Progenitor cell of endocrine pancreas (in vitro differentiated cells): Measurements from ENCODE around the gene HBEGF. TPM values are rescaled to one million over a fixed set of nuclear protein-coding genes. Genes with fewer than 3 reads are reported as not detected.
A peak's percentile ranks its signal among the peaks of the same experiment; 100 is the strongest.

Source experiments
- DNase-seq: peaks from one replicate; pipeline ENCODE4 v3.0.0; 2021; ENCODE audit warnings: low spot score; ENCODE audit not compliant: unreplicated experiment
- H3K27ac Mint-ChIP-seq: 2 replicates; pipeline ENCODE4 v1.8.0; 2021; ENCODE audit warnings: mild to moderate bottlenecking, moderate library complexity, mixed read lengths
- H3K27me3 Mint-ChIP-seq: 2 replicates; pipeline ENCODE4 v1.8.0; 2021; ENCODE audit warnings: mixed read lengths
- H3K36me3 Mint-ChIP-seq: 2 replicates; pipeline ENCODE4 v1.8.0; 2022; ENCODE audit warnings: mixed read lengths; ENCODE audit not compliant: insufficient read depth
- H3K4me1 Mint-ChIP-seq: 2 replicates; pipeline ENCODE4 v1.8.0; 2021; ENCODE audit warnings: low read depth, mixed read lengths
- H3K4me3 Mint-ChIP-seq: 2 replicates; pipeline ENCODE4 v1.8.0; 2021; ENCODE audit warnings: low read depth, mild to moderate bottlenecking, moderate library complexity, mixed read lengths
- H3K9me3 Mint-ChIP-seq: 2 replicates; pipeline ENCODE4 v1.8.0; 2021; ENCODE audit warnings: low read depth, mixed read lengths
- total RNA-seq: library from RNA; stranded (reverse); gene quantifications from 2 replicates; pipeline ENCODE4 v1.2.1, GENCODE V29; 2021
- TF ChIP-seq, protein P1 (sequence below): fragments of 200-600 bp; sonication (generic); IDR thresholded peaks from one replicate; pipeline ENCODE4 v1.5.0; 2021; ENCODE audit warnings: antibody characterized with exemption, mild to moderate bottlenecking; ENCODE audit not compliant: unreplicated experiment

The HBEGF gene
- total RNA-seq, 1 donor from 2014 or later: 1.3 TPM

DNA sequence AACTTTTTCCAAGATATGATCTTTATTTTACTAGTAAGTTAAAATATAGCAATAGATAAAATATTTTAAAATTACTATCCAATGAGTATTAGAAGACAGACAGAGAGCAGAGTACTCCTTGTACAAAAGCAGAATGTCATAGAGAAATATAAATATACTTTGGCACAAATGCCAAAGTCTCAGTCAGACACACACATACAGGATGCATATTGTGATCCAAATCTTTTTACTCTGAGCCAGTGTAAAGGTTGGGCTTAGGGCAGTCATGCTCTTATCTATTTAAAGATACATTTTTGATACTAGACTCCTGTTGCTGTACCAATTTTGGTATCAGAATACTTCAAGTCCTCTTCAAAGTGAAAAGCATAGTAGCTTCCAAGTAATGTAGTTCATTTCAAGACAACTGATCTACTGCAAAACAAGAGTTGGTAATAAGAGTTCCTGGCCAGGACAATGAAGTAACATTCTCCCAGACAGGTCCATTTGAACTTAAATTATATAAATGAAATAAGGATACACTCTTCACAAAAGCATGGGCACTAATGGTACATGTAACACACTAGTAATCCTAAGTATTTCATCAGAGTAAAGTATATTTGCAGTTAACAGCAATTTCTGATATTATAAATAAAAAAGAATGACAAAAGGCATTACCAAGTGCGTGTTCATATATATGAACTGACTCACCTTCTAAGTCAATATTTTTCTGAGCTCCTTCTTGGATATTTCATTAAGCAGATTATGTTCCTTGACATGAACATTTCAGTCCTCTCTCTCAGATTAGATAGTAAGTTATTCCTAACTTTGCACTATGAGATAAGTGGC is 54.0 kb downstream of the HBEGF start:
- H3K36me3 Mint-ChIP-seq: peaks cover 1% of the 10 kb centered on the region
- TF ChIP-seq, protein P1, sequence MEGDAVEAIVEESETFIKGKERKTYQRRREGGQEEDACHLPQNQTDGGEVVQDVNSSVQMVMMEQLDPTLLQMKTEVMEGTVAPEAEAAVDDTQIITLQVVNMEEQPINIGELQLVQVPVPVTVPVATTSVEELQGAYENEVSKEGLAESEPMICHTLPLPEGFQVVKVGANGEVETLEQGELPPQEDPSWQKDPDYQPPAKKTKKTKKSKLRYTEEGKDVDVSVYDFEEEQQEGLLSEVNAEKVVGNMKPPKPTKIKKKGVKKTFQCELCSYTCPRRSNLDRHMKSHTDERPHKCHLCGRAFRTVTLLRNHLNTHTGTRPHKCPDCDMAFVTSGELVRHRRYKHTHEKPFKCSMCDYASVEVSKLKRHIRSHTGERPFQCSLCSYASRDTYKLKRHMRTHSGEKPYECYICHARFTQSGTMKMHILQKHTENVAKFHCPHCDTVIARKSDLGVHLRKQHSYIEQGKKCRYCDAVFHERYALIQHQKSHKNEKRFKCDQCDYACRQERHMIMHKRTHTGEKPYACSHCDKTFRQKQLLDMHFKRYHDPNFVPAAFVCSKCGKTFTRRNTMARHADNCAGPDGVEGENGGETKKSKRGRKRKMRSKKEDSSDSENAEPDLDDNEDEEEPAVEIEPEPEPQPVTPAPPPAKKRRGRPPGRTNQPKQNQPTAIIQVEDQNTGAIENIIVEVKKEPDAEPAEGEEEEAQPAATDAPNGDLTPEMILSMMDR: no peak
- H3K27ac Mint-ChIP-seq: peak overlapping the region; percentile 51
- no peak overlapping the region for H3K4me3 Mint-ChIP-seq
- H3K27me3 Mint-ChIP-seq: no peaks in the 10 kb centered on the region
- H3K4me1 Mint-ChIP-seq: peaks cover 16% of the 10 kb centered on the region
- H3K9me3 Mint-ChIP-seq: no peaks in the 10 kb centered on the region
- DNase-seq: no peak

DNA sequence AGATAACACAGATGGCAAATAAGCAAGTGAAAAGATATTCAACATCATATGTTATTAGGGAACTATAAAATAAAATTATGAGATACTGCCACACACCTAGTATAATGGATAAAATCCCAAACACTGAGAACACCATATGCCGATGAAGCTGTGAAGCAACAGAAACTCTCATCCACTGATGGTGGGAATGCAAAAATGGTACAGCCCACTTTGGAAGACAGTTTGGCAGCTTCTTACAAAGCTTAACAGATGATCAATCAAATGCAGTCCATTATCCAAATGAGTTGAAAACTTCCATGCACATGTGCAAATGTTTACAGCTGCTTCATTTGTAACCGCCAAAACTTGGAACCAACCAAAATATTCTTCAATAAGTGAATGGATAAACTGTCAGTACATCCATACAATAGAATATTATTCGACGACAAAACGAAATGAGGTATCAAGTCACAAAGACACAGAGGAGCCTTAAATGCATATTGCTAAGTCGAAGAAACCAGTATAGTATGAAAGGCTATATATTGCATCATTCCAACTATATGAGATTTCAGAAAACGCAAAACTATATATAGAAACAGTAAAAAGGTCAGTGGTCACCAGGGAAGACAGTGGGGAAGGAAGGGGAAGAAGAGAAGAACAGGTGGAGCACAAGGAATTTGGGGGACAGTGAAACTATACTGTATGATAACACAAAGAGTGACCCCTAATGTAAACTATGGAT is 58.4 kb downstream of the HBEGF start:
- Mint-ChIP-seq H3K36me3 (no peaks in the 10 kb centered on the region), H3K9me3 (no peaks in the 10 kb centered on the region), H3K27me3 (no peaks in the 10 kb centered on the region), H3K4me3 (no peak overlapping the region), H3K4me1 (peaks cover 5% of the 10 kb centered on the region), H3K27ac (no peak overlapping the region)
- DNase-seq: no peak
- TF ChIP-seq, protein P1: no peak

DNA sequence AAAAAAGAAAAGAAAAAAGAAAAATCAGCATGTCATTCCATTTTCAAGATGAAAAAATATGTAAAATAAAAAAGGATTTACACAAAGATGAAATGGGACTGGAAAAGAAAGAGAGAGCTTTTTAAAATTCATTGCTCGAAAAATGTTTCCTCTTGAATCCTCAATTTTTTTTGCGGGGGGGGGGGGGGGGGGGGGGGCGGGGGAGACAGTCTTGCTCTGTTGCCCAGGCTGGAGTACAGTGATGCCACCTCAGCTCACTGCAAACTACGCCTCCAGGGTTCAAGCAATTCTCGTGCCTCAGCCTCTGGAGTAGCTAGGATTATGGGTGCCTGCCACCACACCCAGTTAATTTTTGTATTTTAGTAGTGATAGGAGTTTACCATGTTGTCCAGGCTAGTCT is 60.0 kb downstream of the HBEGF start:
- TF ChIP-seq, protein P1: no peak

DNA sequence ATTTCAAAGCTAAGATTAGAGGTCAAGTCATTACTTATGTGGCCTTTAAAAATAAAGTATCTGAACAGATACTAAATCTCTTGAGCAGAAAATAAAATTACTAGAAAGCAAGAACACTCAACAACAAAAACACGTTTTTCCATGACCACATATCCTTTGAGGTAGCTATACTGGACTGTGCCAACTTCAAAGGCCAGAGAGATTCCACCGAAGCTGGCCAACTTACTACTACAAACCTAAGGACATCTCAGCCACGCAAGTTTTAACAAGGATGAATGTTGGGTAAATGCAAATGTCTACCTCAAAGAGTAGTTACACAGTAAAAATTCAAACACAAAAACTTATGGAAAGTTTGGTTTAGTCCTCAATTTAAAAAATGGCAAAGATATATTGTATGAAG is 62.4 kb downstream of the HBEGF start:
- Mint-ChIP-seq H3K36me3 (no peaks in the 10 kb centered on the region), H3K4me3 (no peak overlapping the region), H3K27ac (no peak overlapping the region), H3K4me1 (peaks cover 10% of the 10 kb centered on the region), H3K9me3 (no peaks in the 10 kb centered on the region), H3K27me3 (no peaks in the 10 kb centered on the region)
- no peak for DNase-seq
- TF ChIP-seq, protein P1: no peak

More for the DNA sequence above, 60.0 kb downstream of the HBEGF start:
- no peaks in the 10 kb centered on the region for H3K27me3 Mint-ChIP-seq
- H3K27ac Mint-ChIP-seq: no peak overlapping the region
- no peaks in the 10 kb centered on the region for H3K9me3 Mint-ChIP-seq
- DNase-seq: no peak
- no peaks in the 10 kb centered on the region for H3K36me3 Mint-ChIP-seq
- no peak overlapping the region for H3K4me3 Mint-ChIP-seq
- peaks cover 10% of the 10 kb centered on the region for H3K4me1 Mint-ChIP-seq

Other genes starting within 250 kb of the HBEGF start
- gene PURA, start 232.5 kb downstream of the HBEGF start, total RNA-seq: 7.0 and 7.7 TPM in 2 replicates
- gene IGIP, start 220.7 kb downstream of the HBEGF start, total RNA-seq: 2.0 and 2.1 TPM in 2 replicates
- gene CYSTM1, start 171.4 kb downstream of the HBEGF start, total RNA-seq: 28.1 and 30.9 TPM in 2 replicates
- 63.4 and 65.1 TPM in 2 replicates for gene PFDN1, start 43.5 kb downstream of the HBEGF start, total RNA-seq
- gene SLC4A9, start 13.6 kb upstream of the HBEGF start, total RNA-seq: 0.31 and 0.58 TPM in 2 replicates
- gene ANKHD1, start 55.2 kb upstream of the HBEGF start, total RNA-seq: 115 and 117 TPM in 2 replicates
- 6.1 and 6.7 TPM in 2 replicates for gene EIF4EBP3, start 201.1 kb upstream of the HBEGF start, total RNA-seq
- gene SRA1, start 210.9 kb upstream of the HBEGF start, total RNA-seq: 31.8 and 34.6 TPM in 2 replicates
- 47.8 and 53.6 TPM in 2 replicates for gene APBB3, start 218.0 kb upstream of the HBEGF start, total RNA-seq
- gene SLC35A4, start 218.2 kb upstream of the HBEGF start, total RNA-seq: 67.3 and 69.2 TPM in 2 replicates